H9 (cell line): ENCODE data around the gene BLACAT1. TPM values are rescaled to one million over a fixed set of nuclear protein-coding genes. Genes with fewer than 3 reads are reported as not detected.

ENCODE experiments used
- DNase-seq: peaks from one replicate; pipeline ENCODE4 v3.0.0-alpha.2; 2017
- H2AFZ ChIP-seq: one replicate; pipeline ENCODE4 v1.6.1; 2013; ENCODE audit warnings: mild to moderate bottlenecking, low read length, control low read depth, moderate library complexity
- H2AK5ac ChIP-seq: 2 replicates; pipeline ENCODE4 v1.6.1; 2013; ENCODE audit warnings: low read length, control low read depth, mixed read lengths; ENCODE audit not compliant: insufficient read length
- H2BK120ac ChIP-seq: one replicate; pipeline ENCODE4 v1.6.1; 2013; ENCODE audit warnings: low read depth, mild to moderate bottlenecking, low read length, control low read depth, inconsistent platforms; ENCODE audit not compliant: poor library complexity, severe bottlenecking
- H2BK12ac ChIP-seq: 2 replicates; pipeline ENCODE4 v1.6.1; 2013; ENCODE audit warnings: low read length, control low read depth, mixed read lengths, low read depth; ENCODE audit not compliant: insufficient read length
- H2BK15ac ChIP-seq: 2 replicates; pipeline ENCODE4 v1.6.1; 2013; ENCODE audit warnings: low read depth, low read length, control low read depth
- H2BK20ac ChIP-seq: one replicate; pipeline ENCODE4 v1.6.1; 2013; ENCODE audit warnings: low read depth, mild to moderate bottlenecking, low read length, control low read depth, inconsistent platforms; ENCODE audit not compliant: poor library complexity, severe bottlenecking
- H2BK5ac ChIP-seq: 2 replicates; pipeline ENCODE4 v1.6.1; 2013; ENCODE audit warnings: low read length, control low read depth, mixed read lengths; ENCODE audit not compliant: insufficient read length
- H3K14ac ChIP-seq: 2 replicates; pipeline ENCODE4 v1.6.1; 2013; ENCODE audit warnings: low read length, control low read depth; ENCODE audit not compliant: insufficient read depth
- H3K18ac ChIP-seq: 2 replicates; pipeline ENCODE4 v1.6.1; 2013; ENCODE audit warnings: low read depth, mild to moderate bottlenecking, mixed read lengths, low read length, control low read depth; ENCODE audit not compliant: insufficient read length
- H3K23ac ChIP-seq: 2 replicates; pipeline ENCODE4 v1.6.1; 2013; ENCODE audit warnings: low read length, control low read depth, mixed read lengths, low read depth; ENCODE audit not compliant: insufficient read length
- H3K23me2 ChIP-seq: 2 replicates; pipeline ENCODE4 v1.6.1; 2013; ENCODE audit warnings: low read depth, mild to moderate bottlenecking, mixed read lengths, low read length, control low read depth; ENCODE audit not compliant: insufficient read length, poor library complexity, severe bottlenecking
- H3K27ac ChIP-seq: 2 replicates; pipeline ENCODE4 v1.5.1; 2013; ENCODE audit warnings: low read length, control low read depth, mixed read lengths, low read depth; ENCODE audit not compliant: insufficient read length
- H3K27me3 ChIP-seq: 2 replicates; pipeline ENCODE4 v1.6.1; 2013; ENCODE audit warnings: low read length, control low read depth, inconsistent platforms; ENCODE audit not compliant: insufficient read depth
- H3K4ac ChIP-seq: 2 replicates; pipeline ENCODE4 v1.6.1; 2013; ENCODE audit warnings: low read depth, mild to moderate bottlenecking, control low read depth, inconsistent platforms, low read length, moderate library complexity
- H3K4me1 ChIP-seq: 2 replicates; pipeline ENCODE4 v1.6.1; 2013; ENCODE audit warnings: low read length, control low read depth, inconsistent platforms; ENCODE audit not compliant: insufficient read depth
- H3K4me2 ChIP-seq: 2 replicates; pipeline ENCODE4 v1.6.1; 2013; ENCODE audit warnings: low read length, control low read depth, mixed read lengths; ENCODE audit not compliant: insufficient read length, insufficient read depth
- H3K56ac ChIP-seq: 2 replicates; pipeline ENCODE4 v1.6.1; 2013; ENCODE audit warnings: low read depth, mild to moderate bottlenecking, mixed read lengths, low read length, control low read depth; ENCODE audit not compliant: insufficient read length
- H3K79me1 ChIP-seq: 2 replicates; pipeline ENCODE4 v1.6.1; 2013; ENCODE audit warnings: low read depth, mild to moderate bottlenecking, moderate library complexity, low read length, control low read depth, inconsistent platforms; ENCODE audit not compliant: insufficient read depth, poor library complexity, severe bottlenecking
- H3K79me2 ChIP-seq: 2 replicates; pipeline ENCODE4 v1.6.1; 2013; ENCODE audit warnings: low read length, control low read depth, inconsistent platforms; ENCODE audit not compliant: insufficient read depth
- H3K9ac ChIP-seq: 2 replicates; pipeline ENCODE4 v1.6.1; 2013; ENCODE audit warnings: low read length, control low read depth, mixed read lengths; ENCODE audit not compliant: insufficient read length; ENCODE audit errors: extremely low read depth
- H3K9me3 ChIP-seq: one replicate; pipeline ENCODE4 v1.6.1; 2013; ENCODE audit warnings: low read depth, low read length, inconsistent platforms; ENCODE audit not compliant: control insufficient read depth
- H3T11ph ChIP-seq: one replicate; pipeline ENCODE4 v1.6.1; 2013; ENCODE audit warnings: mild to moderate bottlenecking, low read length, control low read depth, inconsistent platforms
- H4K20me1 ChIP-seq: one replicate; pipeline ENCODE4 v1.6.1; 2013; ENCODE audit not compliant: control insufficient read depth, insufficient read length, insufficient read depth
- H4K5ac ChIP-seq: 2 replicates; pipeline ENCODE4 v1.6.1; 2013; ENCODE audit warnings: low read depth, mild to moderate bottlenecking, mixed read lengths, low read length, control low read depth; ENCODE audit not compliant: insufficient read length
- H4K8ac ChIP-seq: replicated peaks from 2 replicates; pipeline ENCODE4 v1.6.1; 2013; ENCODE audit warnings: low read length, control low read depth, mixed read lengths, low read depth; ENCODE audit not compliant: insufficient read length
- H4K91ac ChIP-seq: 2 replicates; pipeline ENCODE4 v1.6.1; 2013; ENCODE audit warnings: low read depth, mild to moderate bottlenecking, moderate library complexity, mixed read lengths, low read length, control low read depth; ENCODE audit not compliant: insufficient read length
- H3K27ac Mint-ChIP-seq, 3 experiments: 2 replicates in 2 of 3; 3 replicates in 1 of 3; pipeline ENCODE4 v1.8.0; 2020 to 2021; ENCODE audit warnings: mixed read lengths in 3 of 3, mild to moderate bottlenecking in 1 of 3, moderate library complexity in 1 of 3
- H3K27me3 Mint-ChIP-seq: 2 replicates; pipeline ENCODE4 v1.8.0; 2021; ENCODE audit warnings: low read depth, mild to moderate bottlenecking, moderate library complexity, mixed read lengths
- H3K36me3 Mint-ChIP-seq, 3 experiments: 2 replicates in 2 of 3; 3 replicates in 1 of 3; pipeline ENCODE4 v1.8.0; 2020 to 2021; ENCODE audit warnings: low read depth in 3 of 3, mixed read lengths in 3 of 3; ENCODE audit not compliant: insufficient read depth in 1 of 3
- H3K4me1 Mint-ChIP-seq, 2 experiments: 2 replicates each; pipeline ENCODE4 v1.8.0; 2020; ENCODE audit warnings: mixed read lengths in 2 of 2
- H3K4me3 Mint-ChIP-seq, 2 experiments: 2 replicates in 1 of 2; 3 replicates in 1 of 2; pipeline ENCODE4 v1.8.0; 2020 to 2021; ENCODE audit warnings: mild to moderate bottlenecking in 2 of 2, mixed read lengths in 2 of 2, moderate library complexity in 1 of 2
- H3K9me3 Mint-ChIP-seq, 2 experiments: 2 replicates in 1 of 2; 3 replicates in 1 of 2; pipeline ENCODE4 v1.8.0; 2020; ENCODE audit warnings: mild to moderate bottlenecking in 2 of 2, mixed read lengths in 2 of 2, moderate library complexity in 1 of 2
- WGBS: extraction: QIAGEN DNeasy Blood & Tissue Kit; methylation state at CpG from one replicate; pipeline ENCODE4 v1.1.7; 2013; ENCODE audit warnings: missing lambda C conversion rate, low lambda C conversion rate, mixed read lengths; ENCODE audit not compliant: insufficient read length; ENCODE audit errors: extremely low coverage; 5-methylcytosine and 5-hydroxymethylcytosine counted together
- total RNA-seq: library from RNA; stranded (reverse); gene quantifications from 2 replicates; pipeline ENCODE4 v1.2.1, GENCODE V29; 2021
- TF ChIP-seq, protein P1 (sequence below): fragments of 200-600 bp; sonication (generic); conservative IDR thresholded peaks from 3 replicates; pipeline ENCODE4 v1.8.0; 2021; ENCODE audit warnings: antibody characterized with exemption, mild to moderate bottlenecking

BLACAT1 gene
- total RNA-seq, 1 experiment from 2014 or later = 4.0 TPM

GRCh38 chr1:205476648-205477047 is 20.8 kb upstream of the BLACAT1 start:
- H3K4me1 Mint-ChIP-seq = peaks cover 45 to 48% of the 10 kb centered on the region in 2 experiments
- H3K4me3 Mint-ChIP-seq = 0 out of 5 replicates have a peak overlapping the region, but pooled peaks of 1 of the 2 experiments have one; percentile 0
- Histone ChIP-seq H2BK20ac (no peak overlapping the region), H3K79me2 (no peaks in the 10 kb centered on the region), H2BK120ac (no peak overlapping the region), H2AK5ac (no peak overlapping the region), H3T11ph (no peak overlapping the region), H3K18ac (no peak overlapping the region), H3K14ac (no peak overlapping the region), H4K5ac (no peak overlapping the region), H3K27me3 (no peaks in the 10 kb centered on the region; the same call in 1 of the 2 replicates), H3K4me2 (no peak overlapping the region), H3K56ac (no peak overlapping the region), H2BK12ac (no peak overlapping the region), H3K79me1 (no peaks in the 10 kb centered on the region), H3K4me1 (no peaks in the 10 kb centered on the region), H2BK15ac (no peak overlapping the region), H3K9ac (no peak overlapping the region), H2BK5ac (no peak overlapping the region), H3K23ac (no peak overlapping the region), H4K8ac (peak overlapping the region; percentile 46), H3K23me2 (no peaks in the 10 kb centered on the region), H3K27ac (no peak overlapping the region), H3K4ac (no peak overlapping the region), H2AFZ (no peak overlapping the region), H4K20me1 (peaks cover 2% of the 10 kb centered on the region), H4K91ac (no peak overlapping the region), H3K9me3 (no peaks in the 10 kb centered on the region)
- peaks cover 56% of the 10 kb centered on the region for H3K27me3 Mint-ChIP-seq
- TF ChIP-seq, protein P1, sequence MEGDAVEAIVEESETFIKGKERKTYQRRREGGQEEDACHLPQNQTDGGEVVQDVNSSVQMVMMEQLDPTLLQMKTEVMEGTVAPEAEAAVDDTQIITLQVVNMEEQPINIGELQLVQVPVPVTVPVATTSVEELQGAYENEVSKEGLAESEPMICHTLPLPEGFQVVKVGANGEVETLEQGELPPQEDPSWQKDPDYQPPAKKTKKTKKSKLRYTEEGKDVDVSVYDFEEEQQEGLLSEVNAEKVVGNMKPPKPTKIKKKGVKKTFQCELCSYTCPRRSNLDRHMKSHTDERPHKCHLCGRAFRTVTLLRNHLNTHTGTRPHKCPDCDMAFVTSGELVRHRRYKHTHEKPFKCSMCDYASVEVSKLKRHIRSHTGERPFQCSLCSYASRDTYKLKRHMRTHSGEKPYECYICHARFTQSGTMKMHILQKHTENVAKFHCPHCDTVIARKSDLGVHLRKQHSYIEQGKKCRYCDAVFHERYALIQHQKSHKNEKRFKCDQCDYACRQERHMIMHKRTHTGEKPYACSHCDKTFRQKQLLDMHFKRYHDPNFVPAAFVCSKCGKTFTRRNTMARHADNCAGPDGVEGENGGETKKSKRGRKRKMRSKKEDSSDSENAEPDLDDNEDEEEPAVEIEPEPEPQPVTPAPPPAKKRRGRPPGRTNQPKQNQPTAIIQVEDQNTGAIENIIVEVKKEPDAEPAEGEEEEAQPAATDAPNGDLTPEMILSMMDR = no peak
- DNase-seq = no peak
- peaks cover 11 to 14% of the 10 kb centered on the region in 2 experiments for H3K9me3 Mint-ChIP-seq
- WGBS = no CpG with 5 or more reads among the region's 4 CpGs
- no peak overlapping the region for H3K27ac Mint-ChIP-seq
- H3K36me3 Mint-ChIP-seq = peaks cover 0 to 11% (median 5%) of the 10 kb centered on the region in 3 experiments; a peak in 3 of 7 replicates
